WI38 (cell line): ENCODE results near the gene FAM222A.
A peak's percentile ranks its signal among the peaks of the same experiment; 100 is the strongest.

Experiments
- H3K4me3 ChIP-seq: 2 replicates; pipeline ENCODE4 v1.5.1; 2011; ENCODE audit warnings: low read depth, mild to moderate bottlenecking, control low read depth, low read length
- TF ChIP-seq, protein P1 (sequence below): IDR thresholded peaks from 2 replicates; pipeline ENCODE4 v1.5.1; 2012; ENCODE audit warnings: low read depth, mild to moderate bottlenecking, control low read depth, low read length

Gene FAM222A

DNA sequence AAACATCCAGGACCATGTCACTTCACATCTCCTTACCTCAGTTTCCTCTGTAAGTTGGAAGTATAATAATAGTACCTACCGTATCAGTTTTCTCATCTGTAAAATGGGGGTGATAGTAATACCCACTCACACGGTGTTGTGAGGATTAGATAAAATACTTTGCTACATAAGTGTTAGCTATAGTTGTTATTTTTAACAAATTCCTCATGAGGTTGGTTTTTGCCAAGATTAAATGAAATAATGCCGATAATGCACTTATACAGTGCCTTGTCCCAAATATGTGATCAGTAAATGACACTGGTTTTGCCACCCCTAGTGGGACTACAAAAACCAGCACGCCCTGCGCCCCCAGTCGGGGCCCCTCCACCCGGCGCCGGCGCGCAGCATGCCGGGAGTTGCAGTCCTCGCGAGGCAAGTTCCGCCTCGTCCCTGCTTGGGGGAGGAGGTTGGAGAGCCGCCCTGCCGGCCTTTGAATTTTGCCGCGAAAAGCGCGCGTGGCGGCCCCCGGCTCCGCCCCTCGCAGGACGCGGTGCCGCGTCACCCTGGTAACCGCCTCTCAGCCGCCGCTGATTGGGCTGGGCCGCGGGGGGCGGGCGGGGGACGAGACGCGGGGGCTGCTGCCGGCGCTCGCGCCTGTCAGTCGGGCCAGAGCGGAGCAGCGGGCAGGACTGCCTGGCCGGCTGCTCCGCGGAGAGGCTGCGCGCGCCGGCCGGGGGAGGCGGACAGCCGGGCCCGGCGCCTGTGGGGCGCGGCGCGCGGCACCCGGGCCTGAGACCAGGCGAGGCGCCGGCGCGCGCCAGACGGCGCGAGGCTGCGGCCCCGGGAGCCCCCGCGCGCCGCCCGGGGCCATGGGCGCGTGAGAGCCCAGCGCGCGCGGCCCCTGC is at the start of gene FAM222A:
TSS of gene FAM222A (plus strand) at position 639 of the 884 bp plus-strand sequence. CDS start 30,322 bp downstream, outside the sequence.
- TF ChIP-seq, protein P1, sequence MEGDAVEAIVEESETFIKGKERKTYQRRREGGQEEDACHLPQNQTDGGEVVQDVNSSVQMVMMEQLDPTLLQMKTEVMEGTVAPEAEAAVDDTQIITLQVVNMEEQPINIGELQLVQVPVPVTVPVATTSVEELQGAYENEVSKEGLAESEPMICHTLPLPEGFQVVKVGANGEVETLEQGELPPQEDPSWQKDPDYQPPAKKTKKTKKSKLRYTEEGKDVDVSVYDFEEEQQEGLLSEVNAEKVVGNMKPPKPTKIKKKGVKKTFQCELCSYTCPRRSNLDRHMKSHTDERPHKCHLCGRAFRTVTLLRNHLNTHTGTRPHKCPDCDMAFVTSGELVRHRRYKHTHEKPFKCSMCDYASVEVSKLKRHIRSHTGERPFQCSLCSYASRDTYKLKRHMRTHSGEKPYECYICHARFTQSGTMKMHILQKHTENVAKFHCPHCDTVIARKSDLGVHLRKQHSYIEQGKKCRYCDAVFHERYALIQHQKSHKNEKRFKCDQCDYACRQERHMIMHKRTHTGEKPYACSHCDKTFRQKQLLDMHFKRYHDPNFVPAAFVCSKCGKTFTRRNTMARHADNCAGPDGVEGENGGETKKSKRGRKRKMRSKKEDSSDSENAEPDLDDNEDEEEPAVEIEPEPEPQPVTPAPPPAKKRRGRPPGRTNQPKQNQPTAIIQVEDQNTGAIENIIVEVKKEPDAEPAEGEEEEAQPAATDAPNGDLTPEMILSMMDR = no peak

DNA sequence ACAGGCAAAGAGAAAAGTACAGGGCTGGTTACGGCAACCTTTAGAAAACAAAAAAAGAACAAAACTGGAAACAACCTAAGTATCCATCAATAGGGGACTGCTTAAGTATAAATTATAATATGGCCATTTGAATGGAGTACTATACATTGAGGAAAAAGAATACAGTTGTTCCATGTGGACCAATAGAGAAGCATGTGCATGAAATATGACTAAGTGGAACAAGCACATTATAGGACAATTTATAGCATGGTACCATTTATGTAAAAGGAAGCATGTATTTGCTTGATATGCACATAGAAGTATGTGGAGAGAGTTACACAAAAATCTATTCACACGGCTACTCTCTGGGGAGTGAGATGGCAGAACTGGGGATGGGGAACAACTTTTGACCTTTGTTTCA is 49.2 kb upstream of the FAM222A start:
- no peak overlapping the region for H3K4me3 ChIP-seq
- TF ChIP-seq, protein P1 = no peak

More for the DNA sequence above, at the start of gene FAM222A:
- peak within 1 kb of the TSS; percentile 54 for H3K4me3 ChIP-seq

DNA sequence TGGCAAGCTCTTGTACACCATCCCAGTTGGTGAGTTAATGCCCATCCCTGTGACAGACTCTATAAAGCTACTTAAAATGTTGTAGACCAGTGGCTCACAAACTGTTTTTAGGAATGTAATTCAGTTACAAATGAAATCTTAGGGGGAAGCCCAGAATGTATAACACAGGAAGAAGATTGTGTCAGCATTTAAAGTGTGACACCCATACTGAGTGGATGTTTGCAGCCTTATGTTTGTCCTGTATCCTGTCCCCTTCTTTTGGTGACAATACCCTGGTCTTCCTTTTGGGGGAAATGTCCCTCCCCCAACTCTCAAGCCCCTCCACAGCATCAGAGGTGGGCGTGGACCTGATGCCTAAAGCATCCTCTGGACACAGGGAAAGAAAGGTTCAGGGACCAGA is 47.6 kb upstream of the FAM222A start:
- H3K4me3 ChIP-seq = no peak overlapping the region
- TF ChIP-seq, protein P1 = no peak

DNA sequence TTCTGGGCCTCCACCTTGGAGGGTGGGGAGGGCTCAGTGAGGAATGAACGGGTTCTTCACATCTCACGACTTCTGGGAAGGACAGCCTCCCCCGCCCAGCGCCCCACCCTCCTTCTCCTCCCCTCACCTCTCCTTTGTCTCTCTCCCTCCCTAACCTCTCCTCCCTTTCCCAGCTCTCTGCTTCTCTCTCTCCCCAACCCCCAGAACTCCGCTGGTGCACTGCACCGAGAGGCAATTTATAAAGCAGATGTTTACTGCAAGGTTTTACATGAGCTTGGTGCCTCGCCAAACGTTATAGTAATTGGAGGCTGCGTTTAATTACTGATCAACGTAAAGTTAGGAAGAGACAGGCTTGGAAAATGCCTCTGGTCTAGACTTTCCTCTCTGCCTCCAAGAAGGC is 42.9 kb upstream of the FAM222A start:
- H3K4me3 ChIP-seq = no peak overlapping the region
- TF ChIP-seq, protein P1 = no peak

DNA sequence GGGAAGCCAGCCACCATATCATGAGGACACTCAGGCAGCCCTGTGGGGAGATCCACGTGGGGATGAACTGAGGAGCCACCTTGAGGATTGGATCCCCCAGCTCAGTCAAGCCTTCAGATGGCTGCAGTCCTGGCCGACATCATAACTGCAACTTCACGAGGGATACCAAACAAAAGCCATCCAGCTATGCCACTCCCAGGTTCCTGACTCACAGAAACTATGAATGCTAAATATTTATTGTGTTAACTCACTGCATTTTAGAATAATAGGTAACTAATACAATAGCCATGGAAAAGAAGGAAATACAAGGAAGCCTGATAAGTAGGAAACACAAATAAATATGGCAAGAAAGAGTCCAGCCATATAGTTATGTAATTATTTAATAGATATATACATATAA is 42.1 kb upstream of the FAM222A start:
- no peak overlapping the region for H3K4me3 ChIP-seq
- TF ChIP-seq, protein P1 = no peak

DNA sequence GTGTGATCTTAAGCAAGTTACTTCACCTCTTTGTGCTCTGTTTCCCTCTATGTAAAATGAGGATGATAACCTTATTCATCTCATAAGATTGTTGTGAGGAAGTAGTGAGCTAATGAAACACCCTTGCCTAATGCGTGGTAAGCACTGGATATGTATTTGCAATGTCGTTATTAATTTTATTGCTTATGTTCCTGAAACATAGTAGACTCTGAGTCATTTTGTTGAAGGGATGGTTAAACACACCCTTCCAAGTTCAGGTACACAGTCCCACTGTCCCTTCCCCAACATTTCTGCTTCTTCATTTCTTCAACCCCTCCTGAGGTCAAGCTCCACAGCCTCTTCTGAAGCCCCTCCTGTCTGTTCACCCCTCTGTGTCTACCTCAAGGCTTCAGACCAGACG is 40.2 kb upstream of the FAM222A start:
- TF ChIP-seq, protein P1 = no peak
- no peak overlapping the region for H3K4me3 ChIP-seq

DNA sequence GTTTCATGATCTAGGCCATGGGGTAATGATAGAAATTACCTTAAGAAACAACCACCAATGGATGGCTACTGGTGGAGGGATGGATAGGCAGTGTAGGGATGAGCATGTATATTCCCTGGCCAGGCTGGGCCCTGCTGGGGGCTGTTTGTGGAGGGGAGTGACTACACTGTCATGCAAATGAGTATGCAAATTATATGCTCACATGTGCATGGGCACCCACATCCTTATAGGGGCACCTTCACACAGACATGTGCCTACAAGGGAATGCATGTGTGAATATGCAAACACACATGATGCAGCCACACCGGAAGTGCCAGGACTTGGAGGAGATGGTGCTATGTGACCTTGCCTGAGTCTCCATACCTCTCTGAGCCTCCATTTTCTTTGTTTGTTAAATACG is 39.7 kb upstream of the FAM222A start:
- H3K4me3 ChIP-seq = no peak overlapping the region
- TF ChIP-seq, protein P1 = no peak
